Prostate gland (tissue), 2 donors: Measurements from ENCODE around the gene FAM83F. TPM values are rescaled to one million over a fixed set of nuclear protein-coding genes. Genes with fewer than 3 reads are reported as not detected.

Experiments
- DNase-seq: peaks from one replicate; pipeline ENCODE4 v3.0.0-alpha.2; 2019; ENCODE audit warnings: low spot score
- H3K27ac ChIP-seq, 2 donors: fragments of 200-600 bp; sonication (generic); 2 replicates each; pipeline ENCODE4 v1.5.1; 2017 to 2019
- H3K27me3 ChIP-seq: fragments of 200-600 bp; sonication (generic); replicated peaks from 2 replicates; pipeline ENCODE4 v1.5.1; 2019; ENCODE audit not compliant: insufficient read depth
- H3K36me3 ChIP-seq, 2 donors: fragments of 200-600 bp; sonication (generic); 1 replicate in 1 of 2; 2 replicates in 1 of 2; pipeline versions ENCODE4 v1.5.1 to v1.8.1; 2017 to 2019
- H3K4me1 ChIP-seq: fragments of 200-600 bp; sonication (generic); replicated peaks from 2 replicates; pipeline ENCODE4 v1.5.1; 2019
- H3K4me3 ChIP-seq, 2 donors: fragments of 200-600 bp; sonication (generic); 2 replicates each; pipeline ENCODE4 v1.5.1; 2017 to 2019
- H3K9me3 ChIP-seq: fragments of 200-600 bp; sonication (generic); 2 replicates; pipeline ENCODE4 v1.5.1; 2017
- CTCF ChIP-seq, 4 experiments: fragments of 200-600 bp in 2 of 4; fragments of 450-650 bp in 2 of 4; sonication (generic) in 2 of 4; IDR thresholded peaks; 1 replicate in 3 of 4; 2 replicates in 1 of 4; pipeline ENCODE4 v1.5.1; 2016 to 2019; ENCODE audit warnings: antibody characterized with exemption in 4 of 4, mild to moderate bottlenecking in 2 of 4, moderate library complexity in 2 of 4
- POLR2A ChIP-seq: fragments of 450-650 bp; IDR thresholded peaks from one replicate; pipeline ENCODE4 v1.6.1; 2016; ENCODE audit warnings: antibody characterized with exemption, mild to moderate bottlenecking
- POLR2AphosphoS5 ChIP-seq: sonication (generic); formaldehyde crosslinking; IDR thresholded peaks from one replicate; pipeline ENCODE4 v1.6.1; 2017; ENCODE audit warnings: antibody characterized with exemption
- WGBS: methylation state at CpG from one replicate; pipeline ENCODE4 v1.1.5; 2018; 5-methylcytosine and 5-hydroxymethylcytosine counted together
- intact Hi-C: fragments of 100-400 bp; cut with DNase I; formaldehyde crosslinking; loops from one replicate; pipeline ENCODE4 v1.14.2; 2022
- total RNA-seq, 2 donors: library from RNA; depleted of rRNA; stranded (reverse); fragments of >200 nt; gene quantifications; one replicate each; pipeline ENCODE4 v1.1.0, GENCODE V29; 2016

The FAM83F gene
- total RNA-seq, 2 donors from 2014 or later, result 26.2 to 28.6 TPM

GRCh38 chr22:39967103-39967829 lies 27.5 kb upstream of the FAM83F start:
- intact Hi-C loops, result no loop called here
- TF ChIP-seq CTCF (IDR thresholded peaks at IDR 0.05) (no peak), POLR2AphosphoS5 (peak; percentile 54)
- Histone ChIP-seq H3K4me3 (no peak overlapping the region), H3K4me1 (peaks cover 18% of the 10 kb centered on the region), H3K27ac (peak overlapping the region; percentile 54 to 69), H3K9me3 (no peaks in the 10 kb centered on the region), H3K27me3 (no peaks in the 10 kb centered on the region), H3K36me3 (no peaks in the 10 kb centered on the region)
- peak; percentile 31 for DNase-seq
- 56% methylated on average over 9 of the region's 9 CpGs for WGBS

GRCh38 chr22:39967996-39968972 lies 26.5 kb upstream of the FAM83F start:
- peak; percentile 73 for DNase-seq
- Histone ChIP-seq H3K36me3 (no peaks in the 10 kb centered on the region), H3K9me3 (no peaks in the 10 kb centered on the region), H3K4me3 (no peak overlapping the region), H3K27ac (peak overlapping the region; percentile 58 to 69), H3K4me1 (peaks cover 18% of the 10 kb centered on the region), H3K27me3 (no peaks in the 10 kb centered on the region)
- 46% methylated on average over 19 of the region's 20 CpGs for WGBS
- no peak for TF ChIP-seq POLR2A
- TF ChIP-seq POLR2AphosphoS5, result peak; percentile 82
- intact Hi-C loops, result no loop called here

GRCh38 chr22:39970742-39971141 lies 24.0 kb upstream of the FAM83F start:
- intact Hi-C loops, result no loop called here
- H3K36me3 ChIP-seq, result no peaks in the 10 kb centered on the region
- TF ChIP-seq CTCF (IDR thresholded peaks at IDR 0.05) (no peak), POLR2A (no peak), POLR2AphosphoS5 (no peak)
- DNase-seq, result no peak
- H3K27ac ChIP-seq, result no peak overlapping the region
- no peaks in the 10 kb centered on the region for H3K27me3 ChIP-seq
- 93% methylated on average over 10 of the region's 10 CpGs for WGBS
- no peak overlapping the region for H3K4me3 ChIP-seq
- H3K4me1 ChIP-seq, result peaks cover 18% of the 10 kb centered on the region
- no peaks in the 10 kb centered on the region for H3K9me3 ChIP-seq

DNA sequence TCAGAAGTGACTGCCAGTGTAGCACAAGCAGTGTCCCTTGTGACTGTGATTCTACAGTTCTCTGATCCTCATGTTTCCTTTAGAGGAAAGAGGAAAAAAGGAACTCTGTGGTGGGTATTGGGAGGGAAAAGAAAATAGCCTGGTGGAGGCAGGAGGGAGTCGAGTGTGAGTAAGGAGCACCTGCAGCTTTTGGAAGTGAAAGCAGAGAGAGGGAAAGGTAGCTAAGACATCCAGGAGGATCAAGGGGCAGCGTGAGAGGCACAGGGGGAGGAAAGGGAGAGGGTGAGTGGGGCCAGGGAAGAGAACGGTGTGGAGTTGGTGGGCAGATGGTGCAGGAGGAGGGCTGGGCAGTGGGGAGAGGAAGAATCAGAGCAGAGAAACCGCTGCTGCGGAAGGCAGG lies 22.1 kb upstream of the FAM83F start:
- DNase-seq, result no peak
- no peaks in the 10 kb centered on the region for H3K9me3 ChIP-seq
- H3K27me3 ChIP-seq, result no peaks in the 10 kb centered on the region
- intact Hi-C loops, result no loop called here
- H3K36me3 ChIP-seq, result no peaks in the 10 kb centered on the region
- TF ChIP-seq CTCF (IDR thresholded peaks at IDR 0.05) (no peak), POLR2A (no peak), POLR2AphosphoS5 (no peak)
- WGBS, result 73% methylated on average over 5 of the region's 5 CpGs
- H3K27ac ChIP-seq, result no peak overlapping the region
- peaks cover 11% of the 10 kb centered on the region for H3K4me1 ChIP-seq
- H3K4me3 ChIP-seq, result no peak overlapping the region

DNA sequence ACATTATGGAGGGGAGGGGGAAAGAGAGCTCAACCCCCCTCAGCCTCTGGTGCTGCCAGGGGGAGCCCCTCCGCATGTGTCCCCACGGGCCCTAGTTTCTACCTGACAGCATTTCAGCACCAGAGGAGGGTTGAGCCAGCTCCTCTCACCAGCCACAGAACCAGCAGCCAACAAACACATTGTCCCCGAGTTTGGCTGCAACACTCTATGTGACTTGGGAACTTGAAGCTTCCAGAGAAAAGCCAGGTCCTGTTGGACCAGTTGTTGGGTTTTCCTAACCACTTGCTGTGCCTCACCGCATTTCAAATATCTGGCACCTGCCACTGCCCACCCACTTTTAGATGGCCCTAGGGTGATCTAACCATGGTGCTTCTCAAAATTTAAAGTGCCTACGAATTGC lies 21.1 kb upstream of the FAM83F start:
- no peaks in the 10 kb centered on the region for H3K27me3 ChIP-seq
- TF ChIP-seq CTCF (IDR thresholded peaks at IDR 0.05), result no peak
- peak; percentile 39 for TF ChIP-seq POLR2AphosphoS5

More for the DNA sequence above, 21.1 kb upstream of the FAM83F start:
- intact Hi-C loops, result no loop called here
- H3K4me1 ChIP-seq, result peaks cover 3% of the 10 kb centered on the region
- no peaks in the 10 kb centered on the region for H3K9me3 ChIP-seq
- WGBS, result 44% methylated on average over 5 of the region's 5 CpGs
- no peak overlapping the region for H3K27ac ChIP-seq
- no peak overlapping the region for H3K4me3 ChIP-seq
- H3K36me3 ChIP-seq, result no peaks in the 10 kb centered on the region
- no peak for DNase-seq
